Effector CD4-positive, alpha-beta T cell (primary cell): ENCODE data around the gene IPMK.
"Not testable (repeated sequence)": the region's sequence is repeated elsewhere in the genome, so short reads cannot be mapped to it uniquely, and the experiment has no call there.

ENCODE experiments used
- DNase-seq: peaks from one replicate; pipeline ENCODE4 v3.0.0-alpha.2; 2020

IPMK gene

DNA sequence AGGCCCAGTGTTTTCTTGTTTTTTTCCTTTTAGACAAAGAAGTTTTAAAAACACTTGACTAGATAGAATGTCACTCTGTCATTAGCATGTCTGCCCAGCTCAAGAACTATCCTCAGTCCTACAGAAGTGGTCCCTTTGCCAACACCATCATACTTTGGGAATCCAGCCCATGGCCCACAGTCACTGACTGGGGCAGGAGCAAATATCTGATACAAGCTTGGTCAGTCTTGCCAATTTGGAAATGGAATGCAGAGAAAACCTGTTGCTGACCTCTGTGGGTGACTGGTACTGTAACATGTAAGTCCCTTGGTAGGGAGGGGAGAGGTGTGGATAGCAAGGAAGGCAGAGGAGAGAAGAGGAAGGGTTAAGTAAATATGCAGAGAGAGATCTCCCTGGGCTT, 47.8 kb downstream of the IPMK start:
- DNase-seq: no peak

DNA sequence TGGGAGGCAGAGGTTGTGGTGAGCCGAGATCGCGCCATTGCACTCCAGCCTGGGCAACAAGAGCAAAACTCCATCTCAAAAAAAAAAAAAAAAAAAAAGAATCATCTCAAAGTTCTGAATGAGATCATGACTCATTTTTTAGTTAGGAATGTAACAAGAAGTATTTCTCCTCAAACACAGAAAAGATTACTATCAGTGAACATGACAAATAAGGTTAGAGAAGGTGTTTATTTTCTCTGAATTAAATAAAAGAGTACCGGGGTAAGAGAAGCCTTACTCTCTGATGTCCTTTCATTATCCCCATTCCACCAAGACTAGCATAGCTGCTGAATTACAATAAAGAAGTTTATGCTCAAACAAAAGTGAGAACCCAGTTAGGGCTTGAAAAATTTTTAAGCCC, 50.1 kb downstream of the IPMK start:
- DNase-seq: no peak

DNA sequence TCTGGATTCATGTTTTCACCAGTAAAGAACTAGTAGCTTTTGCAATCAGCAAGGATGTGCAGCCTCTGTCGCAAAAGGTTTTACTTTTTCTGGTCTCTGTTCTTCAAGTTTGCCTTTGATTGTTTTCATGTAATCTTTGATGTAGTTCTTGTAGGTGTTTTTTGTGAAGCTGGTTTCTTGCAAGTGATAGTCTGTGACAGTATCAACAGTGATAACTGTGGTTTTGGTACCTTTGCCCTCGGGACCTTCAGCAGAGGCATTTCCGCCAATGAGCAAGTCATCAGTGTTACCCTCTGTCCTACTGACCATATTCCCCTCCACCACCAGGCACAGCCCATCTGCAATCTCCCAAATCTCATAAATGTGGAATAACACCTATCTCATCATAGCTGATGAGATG, 55.1 kb downstream of the IPMK start:
- no peak for DNase-seq

DNA sequence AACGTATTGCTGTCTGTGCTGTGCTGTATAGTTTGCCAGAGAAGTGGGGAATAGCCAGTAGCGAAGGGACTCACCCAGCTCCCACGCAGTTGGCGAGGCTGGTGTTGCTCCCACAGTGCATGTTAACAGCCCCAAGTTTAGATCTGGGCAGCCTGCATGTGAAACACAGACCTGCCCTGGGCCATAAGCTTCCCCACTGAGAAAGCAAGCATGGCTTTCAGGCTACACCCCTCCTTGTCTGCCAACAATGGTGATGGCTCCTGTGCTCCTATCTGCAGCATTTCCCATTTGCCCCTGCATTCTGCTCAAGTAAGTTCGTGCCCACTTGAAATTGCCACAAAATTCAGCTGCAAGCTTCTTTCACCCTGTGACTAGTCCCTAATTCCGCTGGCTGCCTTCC, 57.5 kb downstream of the IPMK start:
- no peak for DNase-seq

DNA sequence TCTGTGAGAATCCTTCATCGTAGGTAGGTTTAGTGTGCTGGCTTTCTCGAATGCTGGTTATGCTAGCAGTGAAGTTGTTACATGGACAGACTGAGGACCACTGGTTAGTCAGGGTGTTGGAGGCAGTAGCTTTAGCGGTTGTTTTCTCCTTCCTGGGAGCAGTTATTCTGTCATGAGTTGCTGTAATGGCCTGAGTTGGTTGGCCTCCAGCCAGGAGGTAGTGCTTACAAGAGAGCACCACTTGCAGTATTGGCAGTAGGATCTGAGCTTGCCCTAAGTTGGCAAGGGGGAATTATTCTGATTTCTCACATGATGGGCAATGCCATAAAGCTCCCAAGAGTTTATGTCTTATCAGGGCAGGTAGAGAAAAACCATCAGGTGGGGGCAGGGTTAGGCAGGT, 58.0 kb downstream of the IPMK start:
- no peak for DNase-seq

DNA sequence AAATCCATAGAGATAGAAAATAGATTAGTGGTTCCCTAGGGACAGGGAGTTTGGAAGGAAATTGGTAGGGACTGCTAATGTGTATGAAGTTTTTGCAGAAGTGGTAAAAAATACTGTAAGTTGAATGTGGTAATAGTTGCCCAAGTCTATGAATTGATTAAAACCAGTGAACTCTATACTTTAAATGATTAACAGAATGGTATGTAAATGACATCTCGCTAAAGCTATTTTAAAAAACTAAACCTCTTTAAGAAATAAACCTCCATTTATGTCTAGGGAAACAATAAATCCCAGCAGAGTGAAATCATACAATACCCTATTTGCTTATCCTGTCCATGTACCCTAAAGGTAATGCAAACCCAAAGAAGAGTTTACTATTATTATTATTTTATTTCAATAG, 61.4 kb downstream of the IPMK start:
- DNase-seq: no peak

DNA sequence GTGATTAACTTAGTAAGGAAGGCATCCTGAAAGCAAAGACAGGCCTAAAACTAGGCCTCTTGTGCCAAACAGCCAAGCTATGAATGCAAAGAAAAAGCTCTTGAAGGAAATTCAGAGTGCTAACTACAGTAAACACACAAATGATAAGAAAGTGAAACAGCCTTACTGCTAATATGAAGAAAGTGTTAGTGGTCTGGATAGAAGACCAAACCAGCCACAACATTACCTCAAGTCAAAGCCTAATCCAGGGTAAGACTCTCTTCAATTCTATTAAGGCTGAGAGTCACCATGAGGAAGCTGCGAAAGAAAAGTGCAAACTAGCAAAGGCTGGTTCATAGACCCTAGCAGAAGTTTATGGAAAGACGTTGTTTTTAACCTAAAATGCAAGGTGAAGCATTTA, 66.0 kb downstream of the IPMK start:
- no peak for DNase-seq

DNA sequence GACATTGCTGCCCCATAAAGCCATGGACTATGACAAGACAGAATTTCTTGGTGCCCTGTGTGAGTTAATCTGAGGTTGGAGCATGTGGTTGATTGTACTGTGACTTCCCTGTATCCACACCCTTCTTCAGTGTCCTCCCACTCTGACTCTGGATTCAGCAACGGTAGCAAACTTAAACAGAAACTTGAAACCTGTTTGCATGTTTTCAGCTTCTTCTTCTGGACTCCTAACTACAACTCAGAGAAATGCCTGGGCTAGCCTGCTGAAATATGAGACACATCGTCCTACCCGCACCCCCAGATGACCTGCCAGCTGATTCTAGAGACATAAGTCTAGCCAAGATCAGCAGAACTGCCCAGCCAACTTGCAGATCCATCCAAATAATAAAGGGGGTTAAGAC, 78.4 kb downstream of the IPMK start:
- DNase-seq: no peak

DNA sequence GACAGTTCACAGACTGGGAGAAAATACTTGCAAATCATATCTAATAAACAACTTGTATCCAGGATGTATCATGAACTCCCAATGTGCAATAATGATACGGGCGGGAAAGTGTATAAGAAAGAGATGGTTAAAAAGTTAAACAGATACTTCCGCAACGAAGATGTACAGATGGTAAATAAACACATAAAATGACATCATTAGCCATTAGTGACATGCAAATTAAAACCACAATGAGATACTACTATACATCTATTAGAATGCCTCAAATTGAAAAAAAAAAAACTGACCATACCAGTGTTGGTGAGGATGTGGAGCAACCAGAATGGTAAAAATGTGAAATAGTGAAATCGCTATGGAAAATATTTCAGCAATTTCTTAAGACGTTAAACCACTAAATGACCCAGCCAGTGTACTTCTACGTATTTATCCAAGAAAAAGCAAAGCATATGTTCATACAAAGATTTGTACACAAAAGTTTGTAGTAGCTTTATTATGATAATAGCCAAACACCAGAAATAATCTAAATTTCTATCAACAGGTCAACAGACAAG, 83.5 kb downstream of the IPMK start:
- no peak for DNase-seq

DNA sequence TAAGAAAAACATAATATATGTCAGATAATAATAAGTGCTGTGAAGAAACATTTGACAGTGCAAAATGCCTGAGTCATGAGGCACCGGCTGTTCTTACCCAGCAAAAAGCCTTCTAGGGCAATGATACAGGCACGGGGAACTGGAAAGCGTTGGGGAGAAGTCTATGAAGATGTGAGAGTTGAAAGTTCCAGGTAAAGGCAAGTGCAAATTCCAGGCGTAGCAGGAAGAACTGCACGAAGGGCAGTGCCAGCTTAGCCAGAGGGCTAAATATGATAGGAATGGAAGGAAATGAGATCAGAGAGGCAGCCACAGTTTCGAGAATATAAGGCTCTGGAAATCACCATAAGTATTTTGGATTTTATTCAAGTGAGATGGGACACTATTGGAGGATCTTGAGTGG, 87.0 kb downstream of the IPMK start:
- no peak for DNase-seq

DNA sequence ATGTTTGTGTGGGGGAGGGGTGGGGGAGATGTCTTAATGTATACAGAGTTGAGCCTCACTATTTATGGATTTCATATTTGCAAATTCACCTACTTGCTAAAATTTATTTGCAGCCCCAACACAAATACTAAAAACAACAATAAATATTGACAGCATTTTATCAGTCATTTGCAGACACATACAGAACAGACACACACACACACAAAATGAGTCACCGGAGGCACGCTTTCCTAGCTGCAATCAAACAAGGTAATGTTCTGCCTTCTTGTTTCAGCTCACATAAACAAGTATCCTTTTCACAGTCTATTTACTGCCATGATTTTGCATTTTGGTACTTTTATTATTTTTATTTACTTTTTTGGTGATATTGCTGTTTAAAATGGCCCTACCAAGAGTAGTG, 88.5 kb downstream of the IPMK start:
- no peak for DNase-seq

DNA sequence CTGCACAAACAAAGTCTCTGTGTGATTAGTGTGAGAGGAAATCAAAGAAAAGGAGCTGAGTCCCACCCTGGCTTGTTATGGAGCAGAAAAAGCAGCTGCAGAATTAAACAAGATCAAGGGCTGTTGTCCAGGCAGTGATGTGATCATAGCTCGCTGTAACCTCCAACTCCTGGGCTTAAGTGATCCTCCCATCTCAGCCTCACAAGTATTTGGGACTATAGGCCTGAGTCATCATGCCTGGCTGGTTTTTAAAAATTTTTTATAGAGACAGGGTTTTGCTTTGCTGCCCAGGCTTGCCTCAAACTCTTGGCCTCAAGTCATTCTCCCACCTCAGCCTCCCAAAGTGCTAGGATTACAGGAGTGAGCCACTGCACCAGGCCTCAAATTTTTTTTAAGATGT, 88.9 kb downstream of the IPMK start:
- no peak for DNase-seq

DNA sequence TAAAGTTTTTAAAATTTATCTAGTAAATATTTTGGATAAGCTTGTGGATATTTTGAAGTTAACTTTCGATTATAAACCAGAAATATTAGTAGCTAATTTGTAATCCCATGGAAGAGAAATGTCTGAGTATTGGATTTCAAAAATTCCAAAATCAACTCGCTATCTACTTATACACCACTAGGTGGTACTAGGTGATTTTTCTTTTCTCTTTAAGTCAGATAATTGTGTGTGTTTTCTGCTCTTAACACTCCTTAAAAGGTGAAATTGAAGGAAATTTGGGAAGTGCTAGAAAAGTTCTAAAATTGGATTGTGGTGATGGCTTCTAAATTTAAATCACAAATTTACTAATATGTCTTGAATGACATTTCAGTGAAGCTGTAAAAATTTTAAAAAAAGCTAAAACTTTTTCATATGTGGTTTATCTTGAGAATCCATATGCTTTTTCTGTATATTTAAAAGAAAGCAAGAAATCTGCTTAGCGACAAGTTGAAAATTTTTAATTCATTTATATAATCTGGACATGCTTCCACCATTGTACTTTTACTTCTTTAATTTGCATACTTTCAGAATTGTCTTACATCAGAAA, 90.2 kb downstream of the IPMK start:
- no peak for DNase-seq

DNA sequence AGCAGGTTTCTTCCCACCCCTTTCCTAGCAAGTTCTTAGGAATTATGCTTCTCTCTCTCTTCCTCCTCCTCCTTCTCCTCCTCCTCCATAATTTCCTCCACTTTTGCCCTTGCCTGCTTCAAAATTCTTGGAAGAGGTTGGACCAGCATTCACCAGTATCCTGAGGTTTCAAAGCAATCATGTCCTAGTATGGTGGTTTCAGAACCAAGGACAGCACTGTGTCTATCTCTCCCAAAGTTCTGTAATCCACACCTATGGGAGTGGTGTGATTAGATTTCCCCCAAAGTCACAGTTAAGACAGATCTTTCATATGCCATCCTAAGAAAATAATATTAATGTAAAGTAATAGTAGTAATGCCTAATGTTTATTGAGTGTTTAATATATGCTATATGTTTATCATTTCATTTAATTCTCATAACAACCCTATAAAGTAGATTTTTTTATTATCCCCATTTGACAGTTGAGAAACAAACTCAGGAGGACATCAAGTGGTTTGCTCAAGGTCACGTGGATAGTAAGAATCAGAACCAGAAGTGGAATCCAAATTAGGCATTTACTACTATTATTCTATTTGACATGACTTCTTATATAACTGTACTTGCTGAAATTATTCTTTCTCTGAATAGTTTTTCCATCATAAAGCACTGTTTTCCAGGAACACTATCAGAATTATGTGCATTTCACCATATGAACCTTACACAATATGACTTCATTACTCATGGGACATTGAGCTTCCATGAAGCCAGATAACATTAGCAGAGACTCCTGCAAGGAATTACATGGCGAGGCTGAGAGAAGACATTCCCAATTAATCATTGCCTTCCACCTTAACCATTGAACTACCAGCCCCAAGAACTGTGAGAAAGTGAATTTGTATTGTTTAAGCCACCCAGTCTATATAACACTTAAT, 91.4 kb downstream of the IPMK start:
- no peak for DNase-seq

DNA sequence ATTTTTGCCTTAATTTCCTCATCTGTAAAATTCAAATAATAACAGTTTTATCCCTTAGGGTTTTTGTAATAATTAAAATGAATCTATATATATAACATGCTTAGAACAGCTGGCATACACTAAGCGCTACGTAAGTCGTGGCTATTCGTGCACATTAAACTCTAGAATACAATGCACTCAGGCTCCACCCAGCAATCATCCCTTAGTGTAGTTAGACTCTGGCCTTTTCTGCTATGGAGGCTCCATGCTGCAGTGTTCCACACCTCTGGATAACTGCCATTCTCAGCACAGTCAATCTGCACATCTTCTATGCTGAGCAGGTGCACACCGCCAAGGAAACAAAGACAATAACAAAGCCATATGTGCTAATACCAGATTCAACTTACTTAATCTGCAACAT, 92.9 kb downstream of the IPMK start:
- DNase-seq: no peak

DNA sequence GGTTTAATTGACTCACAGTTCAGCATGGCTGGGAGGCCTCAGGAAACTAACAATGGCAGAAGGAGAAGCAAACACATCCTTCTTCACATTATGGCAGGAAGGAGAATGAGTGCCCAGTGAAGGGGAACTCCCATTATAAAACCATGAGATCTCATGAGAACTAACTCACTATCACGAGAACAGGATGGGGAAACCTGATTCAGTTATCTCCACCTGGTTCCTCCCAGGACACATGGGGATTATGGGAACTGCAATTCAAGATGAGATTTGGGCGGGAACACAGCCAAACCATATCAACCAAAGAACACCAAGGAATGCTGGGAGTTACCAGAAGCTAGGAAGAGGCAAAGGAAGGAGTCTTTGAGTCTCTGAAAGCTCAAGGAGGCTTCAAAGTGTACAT, 94.3 kb downstream of the IPMK start:
- DNase-seq: no peak

DNA sequence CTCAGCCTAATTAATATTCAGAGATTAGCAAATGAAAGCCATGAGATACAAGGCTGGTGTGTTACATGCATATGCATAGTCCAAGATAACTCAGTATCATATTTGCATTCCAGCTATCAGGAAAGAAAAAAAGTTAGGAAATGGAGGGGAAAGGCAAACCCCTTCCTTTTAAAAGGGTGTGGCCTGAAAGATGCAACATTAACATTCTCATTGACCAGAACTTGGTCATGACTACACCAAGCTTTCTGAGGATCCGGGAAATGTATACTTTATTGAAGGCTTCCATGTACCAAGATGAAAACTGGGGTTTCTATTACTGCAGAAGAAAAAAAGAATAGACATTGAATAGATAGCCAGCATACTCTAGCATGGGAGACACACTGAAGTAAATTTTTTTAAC, 96.5 kb downstream of the IPMK start:
- DNase-seq: no peak

DNA sequence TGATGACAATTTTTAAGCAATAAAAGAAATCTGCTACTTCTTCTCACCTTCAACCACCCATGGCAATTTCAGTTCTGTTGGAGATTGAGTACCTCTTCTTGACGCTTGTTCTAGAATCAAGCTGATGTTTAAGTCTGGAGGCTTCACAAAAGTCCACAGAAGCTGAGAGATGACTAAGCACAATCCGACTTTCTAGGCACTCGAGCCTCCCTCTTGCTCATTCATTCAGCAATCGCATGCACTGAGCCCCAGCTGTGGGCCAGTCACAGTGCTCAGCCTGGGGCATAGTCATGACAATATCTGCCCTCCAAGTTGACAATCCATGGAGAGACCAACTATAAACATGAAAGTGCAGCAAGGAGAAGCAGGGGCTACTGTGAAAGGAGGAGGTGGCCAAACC, 103.2 kb downstream of the IPMK start:
- DNase-seq: no peak

DNA sequence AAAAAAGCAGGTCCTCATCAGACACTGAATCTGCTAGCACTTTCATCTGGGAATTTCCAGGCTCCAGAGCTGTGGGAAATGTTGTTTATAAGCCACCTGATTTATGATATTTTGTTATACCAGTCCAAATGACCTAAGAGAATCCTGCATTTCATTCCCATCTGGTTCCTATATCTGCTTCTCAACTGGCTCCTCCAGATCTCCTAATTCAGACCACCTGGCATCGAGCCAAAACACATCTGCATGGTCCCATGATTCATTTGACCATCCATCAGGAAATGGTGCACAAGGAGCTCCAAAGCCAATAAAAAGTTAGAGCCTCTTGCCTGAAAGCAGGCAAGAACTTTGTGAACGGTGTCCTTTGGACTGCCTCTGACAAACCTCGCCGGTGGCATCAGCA, 108.9 kb downstream of the IPMK start:
- no peak for DNase-seq

DNA sequence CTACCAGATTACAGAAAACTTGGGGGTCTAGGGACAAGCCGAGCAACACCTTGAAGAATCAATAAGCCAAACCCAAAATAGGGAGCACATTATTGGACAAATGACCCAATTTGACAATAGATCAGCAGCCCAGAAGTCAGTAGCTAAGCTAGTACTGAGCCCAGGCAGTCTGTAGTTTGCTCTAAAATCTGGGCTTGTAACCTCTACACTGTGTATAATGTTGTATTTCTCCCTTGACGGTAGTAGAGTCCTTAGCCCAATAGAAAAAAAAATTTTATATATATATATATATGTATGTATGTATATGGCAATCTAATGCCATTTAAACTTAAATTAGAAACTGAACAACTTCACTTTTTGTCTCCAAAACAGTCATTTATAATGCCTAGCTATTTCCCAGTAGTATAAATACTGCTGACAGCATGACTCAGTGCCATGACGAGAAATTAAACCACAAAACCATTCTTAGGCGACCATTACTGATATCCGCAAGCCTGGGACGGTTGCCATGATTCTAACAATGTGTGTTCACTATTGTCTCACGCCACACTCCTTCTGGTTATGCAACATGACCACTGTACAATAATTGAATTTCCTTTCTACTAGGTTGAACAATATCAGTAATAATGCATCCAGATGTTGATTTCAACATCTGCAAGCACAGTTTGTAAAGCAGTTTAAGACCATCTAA, 110.5 kb downstream of the IPMK start:
- no peak for DNase-seq

DNA sequence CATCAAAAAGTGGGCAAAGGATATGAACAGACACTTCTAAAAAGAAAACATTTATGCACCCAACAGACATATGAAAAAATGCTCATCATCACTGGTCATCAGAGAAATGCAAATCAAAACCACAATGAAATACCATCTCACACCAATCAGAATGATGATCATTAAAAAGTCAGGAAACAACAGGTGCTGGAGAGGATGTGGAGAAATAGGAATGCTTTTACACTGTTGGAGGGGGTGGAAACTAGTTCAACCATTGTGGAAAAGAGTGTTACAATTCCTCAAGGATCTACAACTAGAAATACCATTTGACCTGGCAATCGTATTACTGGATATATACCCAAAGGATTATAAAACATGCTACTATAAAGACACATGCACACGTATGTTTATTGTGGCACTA, 111.8 kb downstream of the IPMK start:
- DNase-seq: not testable (repeated sequence)

DNA sequence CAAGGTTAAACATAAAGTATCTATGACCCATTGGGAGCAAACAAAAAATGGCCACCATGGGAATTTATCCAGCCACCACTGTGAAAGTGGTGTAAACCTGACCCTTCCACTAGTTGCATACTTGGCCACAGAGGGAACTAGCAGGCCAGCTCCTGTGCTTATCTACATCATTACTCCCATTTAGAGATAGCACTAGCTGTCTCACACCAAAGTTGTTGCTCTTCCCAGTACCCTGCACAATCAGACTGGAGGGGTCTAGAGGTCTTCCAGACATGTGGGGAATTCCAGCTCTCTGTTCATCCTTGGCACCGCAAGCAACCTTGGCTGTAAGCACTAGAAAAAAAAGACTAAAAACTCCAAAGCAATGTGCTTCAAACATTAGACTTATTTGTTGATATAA, 113.9 kb downstream of the IPMK start:
- no peak for DNase-seq

DNA sequence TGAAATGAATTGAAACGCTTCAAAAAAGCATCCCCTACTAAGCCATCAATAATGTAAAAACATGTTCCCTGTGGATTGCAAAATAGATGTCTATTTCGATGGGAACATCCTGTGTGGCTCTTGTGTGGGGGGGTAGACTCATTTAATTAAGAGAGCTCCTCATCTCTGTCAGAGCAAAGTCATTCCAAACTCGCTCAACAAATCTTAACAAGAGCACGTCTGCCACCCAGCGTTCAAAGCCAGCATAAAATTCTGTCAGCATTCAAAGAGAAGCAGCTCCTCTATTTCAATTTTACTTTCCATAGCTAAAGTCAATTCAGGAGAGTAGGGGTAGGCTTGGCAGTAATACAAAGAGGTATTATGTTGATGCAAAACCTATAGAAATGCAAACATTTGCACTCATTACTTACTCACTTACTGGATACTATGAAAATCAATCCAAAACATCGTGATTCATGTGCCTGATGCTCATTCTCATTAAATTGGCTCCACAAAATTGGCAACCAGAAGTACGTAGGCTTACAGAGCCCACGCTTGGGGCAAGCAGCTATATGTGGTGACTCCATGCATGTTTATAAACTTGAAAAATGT, 114.9 kb downstream of the IPMK start:
- no peak for DNase-seq
